Lower leg skin (tissue), 3 donors: ENCODE results near the gene CCDC127.

Experiments used
- POLR2A ChIP-seq, 2 donors: fragments of 450-650 bp; IDR thresholded peaks; one replicate each; pipeline ENCODE4 v1.6.1; 2016 to 2017; ENCODE audit warnings: antibody characterized with exemption in 2 of 2, mild to moderate bottlenecking in 1 of 2, moderate library complexity in 1 of 2
- TF ChIP-seq, protein P1 (sequence below), 3 donors: fragments of 450-650 bp; IDR thresholded peaks; one replicate each; pipeline ENCODE4 v1.5.1; 2016; ENCODE audit warnings: antibody characterized with exemption in 3 of 3, mild to moderate bottlenecking in 3 of 3, moderate library complexity in 2 of 3

DNA sequence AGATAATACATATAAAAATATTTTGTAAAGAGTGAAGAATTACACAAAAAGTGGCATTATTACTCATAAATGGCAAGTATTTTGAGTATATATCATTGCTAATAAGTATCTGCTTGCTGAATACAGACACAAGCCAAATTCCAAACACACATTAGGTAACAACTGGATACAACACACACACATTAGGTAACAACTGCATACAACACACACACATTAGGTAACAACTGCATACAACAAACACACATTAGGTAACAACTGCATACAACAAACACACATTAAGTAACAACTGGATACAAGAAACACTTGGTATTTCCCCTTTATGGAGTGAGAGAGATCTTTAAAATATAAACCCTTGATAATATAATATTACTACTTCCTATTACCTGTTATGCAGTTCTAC, 13.5 kb downstream of the CCDC127 start:
- TF ChIP-seq, protein P1, sequence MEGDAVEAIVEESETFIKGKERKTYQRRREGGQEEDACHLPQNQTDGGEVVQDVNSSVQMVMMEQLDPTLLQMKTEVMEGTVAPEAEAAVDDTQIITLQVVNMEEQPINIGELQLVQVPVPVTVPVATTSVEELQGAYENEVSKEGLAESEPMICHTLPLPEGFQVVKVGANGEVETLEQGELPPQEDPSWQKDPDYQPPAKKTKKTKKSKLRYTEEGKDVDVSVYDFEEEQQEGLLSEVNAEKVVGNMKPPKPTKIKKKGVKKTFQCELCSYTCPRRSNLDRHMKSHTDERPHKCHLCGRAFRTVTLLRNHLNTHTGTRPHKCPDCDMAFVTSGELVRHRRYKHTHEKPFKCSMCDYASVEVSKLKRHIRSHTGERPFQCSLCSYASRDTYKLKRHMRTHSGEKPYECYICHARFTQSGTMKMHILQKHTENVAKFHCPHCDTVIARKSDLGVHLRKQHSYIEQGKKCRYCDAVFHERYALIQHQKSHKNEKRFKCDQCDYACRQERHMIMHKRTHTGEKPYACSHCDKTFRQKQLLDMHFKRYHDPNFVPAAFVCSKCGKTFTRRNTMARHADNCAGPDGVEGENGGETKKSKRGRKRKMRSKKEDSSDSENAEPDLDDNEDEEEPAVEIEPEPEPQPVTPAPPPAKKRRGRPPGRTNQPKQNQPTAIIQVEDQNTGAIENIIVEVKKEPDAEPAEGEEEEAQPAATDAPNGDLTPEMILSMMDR (IDR thresholded peaks at IDR 0.05), result no peak
- TF ChIP-seq POLR2A (IDR thresholded peaks at IDR 0.05), result no peak
